GM12891 (cell line): ENCODE results near the gene SUCNR1. TPM values are rescaled to one million over a fixed set of nuclear protein-coding genes. Genes with fewer than 3 reads are reported as not detected.
"Not testable (repeated sequence)": the region's sequence is repeated elsewhere in the genome, so short reads cannot be mapped to it uniquely, and the experiment has no call there.

Experiments used
- DNase-seq: peaks from one replicate; pipeline ENCODE4 v3.0.0; 2011; ENCODE audit warnings: low spot score; ENCODE audit not compliant: insufficient read length
- FAIRE-seq: peaks from 2 replicates; lab custom pipeline; 2011; peaks lifted over from hg19 to GRCh38; lab: Jason Lieb, UNC
- PAX5 ChIP-seq: IDR thresholded peaks from 2 replicates; pipeline ENCODE4 v1.6.1; 2011; ENCODE audit warnings: low read length, moderate library complexity, mild to moderate bottlenecking; ENCODE audit not compliant: insufficient read depth, severe bottlenecking
- POLR2A ChIP-seq: IDR thresholded peaks from 2 replicates; pipeline ENCODE4 v1.6.1; 2011; ENCODE audit warnings: low read depth, low read length, control low read depth
- POLR2AphosphoS5 ChIP-seq: IDR thresholded peaks from 2 replicates; pipeline ENCODE4 v1.6.1; 2011; ENCODE audit warnings: low read depth, low read length, control low read depth
- POU2F2 ChIP-seq: IDR thresholded peaks from 2 replicates; pipeline ENCODE4 v1.6.1; 2011; ENCODE audit warnings: low read depth, mild to moderate bottlenecking, control low read depth, low read length, moderate library complexity
- SPI1 ChIP-seq: IDR thresholded peaks from 2 replicates; pipeline ENCODE4 v1.6.1; 2011; ENCODE audit warnings: low read depth, low read length, control low read depth
- TAF1 ChIP-seq: IDR thresholded peaks from 2 replicates; pipeline ENCODE4 v1.6.1; 2011; ENCODE audit warnings: low read depth, low read length, control low read depth
- polyA plus RNA-seq: library from polyadenylated mRNA; unstranded; fragments of >200 nt; gene quantifications from one replicate; pipeline ENCODE4 v1.2.1, GENCODE V29; 2012; ENCODE audit warnings: low read depth, missing spikeins, inconsistent platforms; ENCODE audit not compliant: missing spikeins

Gene SUCNR1
- polyA plus RNA-seq = not detected

- DNase-seq (no peak), FAIRE-seq (no peak)
- TF ChIP-seq SPI1 (no peak), TAF1 (no peak), PAX5 (no peak), POLR2A (no peak), POU2F2 (no peak), POLR2AphosphoS5 (no peak)
These were observed at the start of gene SUCNR1 for GRCh38 chr3:151873398-151873797. Gene SUCNR1, plus strand, starts transcription at chr3:151873643. Its CDS starts 6,250 bp downstream, at chr3:151879893.

- no peak for FAIRE-seq
- TF ChIP-seq PAX5 (no peak), POU2F2 (no peak), SPI1 (no peak), POLR2AphosphoS5 (no peak)
- no peak for DNase-seq
These were observed 45.6 kb upstream of the SUCNR1 start for GRCh38 chr3:151827816-151828215.

GRCh38 chr3:151835751-151836525, 37.5 kb upstream of the SUCNR1 start:
- no peak for TF ChIP-seq POLR2AphosphoS5
- TF ChIP-seq SPI1 = no peak
- TF ChIP-seq POU2F2 = no peak
- TF ChIP-seq TAF1 = no peak
- FAIRE-seq (no peak), DNase-seq (no peak)

GRCh38 chr3:151837057-151837456, 36.4 kb upstream of the SUCNR1 start:
- no peak for TF ChIP-seq POLR2A
- DNase-seq (no peak), FAIRE-seq (no peak)

- no peak for TF ChIP-seq SPI1
- TF ChIP-seq POU2F2 = no peak
- peak; percentile 18 for TF ChIP-seq PAX5
- FAIRE-seq (peak; percentile 43), DNase-seq (peak; percentile 21)
These were observed 34.7 kb upstream of the SUCNR1 start for GRCh38 chr3:151838574-151839312.

- FAIRE-seq = no peak
- TF ChIP-seq PAX5 (no peak), POLR2A (no peak), TAF1 (no peak), SPI1 (no peak), POLR2AphosphoS5 (no peak), POU2F2 (no peak)
These were observed 34.2 kb upstream of the SUCNR1 start for GRCh38 chr3:151839313-151839631.

GRCh38 chr3:151841801-151842200, 31.6 kb upstream of the SUCNR1 start:
- DNase-seq (no peak), FAIRE-seq (no peak)
- TF ChIP-seq TAF1 (no peak), POLR2A (no peak), POLR2AphosphoS5 (no peak), PAX5 (no peak), POU2F2 (no peak), SPI1 (no peak)

More at GRCh38 chr3:151839313-151839631, 34.2 kb upstream of the SUCNR1 start:
- no peak for DNase-seq

- DNase-seq = no peak
- no peak for FAIRE-seq
- TF ChIP-seq POLR2AphosphoS5 = no peak
- no peak for TF ChIP-seq POU2F2
- no peak for TF ChIP-seq PAX5
- no peak for TF ChIP-seq POLR2A
- no peak for TF ChIP-seq SPI1
- no peak for TF ChIP-seq TAF1
These were observed 30.2 kb upstream of the SUCNR1 start for GRCh38 chr3:151843275-151843674.

GRCh38 chr3:151845306-151845905, 28.0 kb upstream of the SUCNR1 start:
- no peak for DNase-seq
- FAIRE-seq = no peak
- no peak for TF ChIP-seq TAF1
- TF ChIP-seq POU2F2 = no peak
- TF ChIP-seq SPI1 = no peak
- no peak for TF ChIP-seq POLR2A
- no peak for TF ChIP-seq POLR2AphosphoS5
- TF ChIP-seq PAX5 = no peak

- DNase-seq, FAIRE-seq: not testable (repeated sequence)
These were observed 23.4 kb upstream of the SUCNR1 start for GRCh38 chr3:151850065-151850464.
